Activated B cell treated with CpG ODN at 0.5 μM for 24 hours (primary cell): ENCODE measurements around the gene DENND2D. TPM values are rescaled to one million over a fixed set of nuclear protein-coding genes. Genes with fewer than 3 reads are reported as not detected.
A peak's percentile ranks its signal among the peaks of the same experiment; 100 is the strongest.

Source experiments
- ATAC-seq: fragments of 200-7000 bp; cut with Tn5 transposase; one replicate; pipeline ENCODE4 v1.10.0; 2021; ENCODE audit warnings: low read depth, mild to moderate bottlenecking, moderate library complexity
- CTCF ChIA-PET: fragments of 350-600 bp; sonication (Branson Sonifier 250); formaldehyde crosslinking; loops from one replicate; lab custom pipeline; 2021; ENCODE audit warnings: antibody characterized with exemption; lab: Charles Lee
- POLR2A ChIA-PET: fragments of 350-600 bp; sonication (Branson Sonifier 250); formaldehyde crosslinking; loops from one replicate; lab custom pipeline; 2021; ENCODE audit warnings: antibody characterized with exemption; lab: Charles Lee
- DNase-seq: peaks from one replicate; pipeline ENCODE4 v3.0.0; 2022
- H3K27ac Mint-ChIP-seq: one replicate; pipeline ENCODE4 v1.8.0; 2020; ENCODE audit warnings: mixed read lengths
- H3K27me3 Mint-ChIP-seq: one replicate; pipeline ENCODE4 v1.8.0; 2021; ENCODE audit warnings: mixed read lengths
- H3K36me3 Mint-ChIP-seq: one replicate; pipeline ENCODE4 v1.8.0; 2021; ENCODE audit warnings: low read depth, mixed read lengths
- H3K4me1 Mint-ChIP-seq: one replicate; pipeline ENCODE4 v1.8.0; 2021; ENCODE audit warnings: mixed read lengths
- H3K4me3 Mint-ChIP-seq: one replicate; pipeline ENCODE4 v1.8.0; 2020; ENCODE audit warnings: mild to moderate bottlenecking, mixed read lengths
- H3K9me3 Mint-ChIP-seq: one replicate; pipeline ENCODE4 v1.8.0; 2020; ENCODE audit warnings: mixed read lengths
- CTCF ChIP-seq: fragments of 200-600 bp; IDR thresholded peaks from one replicate; pipeline ENCODE4 v1.8.0; 2022; ENCODE audit warnings: antibody characterized with exemption, mild to moderate bottlenecking
- intact Hi-C: fragments of 100-400 bp; cut with micrococcal nuclease; formaldehyde crosslinking; loops from one replicate; pipeline ENCODE4 v1.15.1; 2024
- total RNA-seq: library from RNA; stranded (reverse); gene quantifications from 2 replicates; pipeline ENCODE4 v1.2.3, GENCODE V29; 2022

DENND2D gene
- total RNA-seq, 1 donor from 2014 or later = 58.6 TPM

GRCh38 chr1:111197598-111198284 is 2.7 kb downstream of the DENND2D start:
- POLR2A ChIA-PET = interaction anchor here (1.1 to 3.0 kb wide), 3 partner anchors 20 to 208 kb away, joined by 3 to 22 read pairs (median 8); no protein-coding TSS in a partner anchor

DNA sequence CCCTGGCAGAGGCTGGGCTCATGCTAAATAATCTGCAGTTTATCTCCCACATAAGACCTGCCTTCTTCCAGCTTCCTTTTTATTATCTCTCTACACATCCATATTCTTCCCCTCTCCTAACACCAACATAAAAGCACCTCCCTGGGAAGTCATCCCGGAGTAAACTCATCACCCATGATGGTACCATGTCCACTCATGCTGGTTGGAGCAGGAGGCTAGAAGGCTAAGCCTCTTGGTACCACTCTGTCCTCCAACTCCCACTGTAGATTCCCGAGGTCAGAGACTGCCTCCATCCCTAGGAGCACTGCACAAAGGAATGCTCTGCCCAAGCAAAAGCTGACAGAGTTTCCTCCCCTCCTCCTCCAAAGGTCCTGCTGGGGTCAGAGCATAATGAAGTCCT is 4.2 kb downstream of the DENND2D start:
- no peaks in the 10 kb centered on the region for H3K27me3 Mint-ChIP-seq
- DNase-seq (no peak), ATAC-seq (no peak)
- POLR2A ChIA-PET = interaction anchor here (0.6 to 1.4 kb wide), 3 partner anchors 8 to 23 kb away, joined by 3 to 5 read pairs (median 3); no protein-coding TSS in a partner anchor
- no peak for TF ChIP-seq CTCF
- no peaks in the 10 kb centered on the region for H3K9me3 Mint-ChIP-seq
- H3K4me1 Mint-ChIP-seq = peaks cover 97% of the 10 kb centered on the region
- no peak overlapping the region for H3K4me3 Mint-ChIP-seq
- intact Hi-C loops = no loop called here
- H3K27ac Mint-ChIP-seq = peak overlapping the region; percentile 47
- CTCF ChIA-PET = interaction anchor here (1.0 to 1.3 kb wide), 2 partner anchors 21 to 137 kb away, joined by 3 read pairs; no protein-coding TSS in a partner anchor
- H3K36me3 Mint-ChIP-seq = peaks cover 83% of the 10 kb centered on the region

More at GRCh38 chr1:111197598-111198284, 2.7 kb downstream of the DENND2D start:
- CTCF ChIA-PET = interaction anchor here (0.6 to 2.6 kb wide), 9 partner anchors 20 to 202 kb away, joined by 3 to 29 read pairs (median 5); no protein-coding TSS in a partner anchor
- TF ChIP-seq CTCF = no peak
- ATAC-seq (peak; percentile 45), DNase-seq (no peak)
- peak overlapping the region; percentile 68 for H3K27ac Mint-ChIP-seq
- H3K27me3 Mint-ChIP-seq = no peaks in the 10 kb centered on the region
- H3K4me1 Mint-ChIP-seq = peaks cover 97% of the 10 kb centered on the region
- no peak overlapping the region for H3K4me3 Mint-ChIP-seq
- H3K36me3 Mint-ChIP-seq = peaks cover 70% of the 10 kb centered on the region
- no peaks in the 10 kb centered on the region for H3K9me3 Mint-ChIP-seq
- intact Hi-C loops = loop anchor here (1.0 kb wide), 2 partner anchors 137 to 202 kb away; no protein-coding TSS in a partner anchor

DNA sequence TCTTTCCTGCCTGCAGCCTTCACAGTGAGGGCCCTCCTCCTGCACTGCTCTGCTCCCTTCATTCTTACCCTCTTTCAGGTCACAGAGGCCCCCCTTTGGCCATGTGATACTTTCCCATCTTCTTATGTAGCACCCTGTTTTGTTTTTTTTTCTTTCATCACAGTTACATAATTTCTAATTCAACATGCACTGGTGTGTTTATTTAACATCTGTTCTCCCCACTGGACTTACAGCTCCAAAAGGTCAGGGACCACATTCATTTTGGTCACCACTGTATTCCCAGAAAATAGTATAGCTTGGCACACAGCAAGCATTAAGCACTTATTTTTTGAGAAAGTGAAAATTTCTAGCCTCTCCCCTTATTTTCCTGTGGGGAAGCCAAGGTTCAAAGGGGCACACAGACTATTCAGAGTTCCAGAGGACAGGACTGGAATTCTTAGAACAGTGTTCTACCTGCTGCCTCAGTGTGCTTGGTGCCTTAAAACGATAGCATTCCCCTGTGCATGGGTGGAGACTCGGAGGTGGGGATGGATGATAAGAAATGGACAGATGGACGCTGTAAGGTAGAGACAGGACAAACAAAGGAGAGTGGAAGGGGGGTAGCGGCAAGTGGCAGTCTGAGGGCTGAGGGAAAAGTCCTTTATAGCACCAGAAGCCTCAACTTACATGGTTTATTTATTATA is 5.3 kb downstream of the DENND2D start:
- TF ChIP-seq CTCF = no peak
- no peak for ATAC-seq
- intact Hi-C loops = no loop called here
- no peak for DNase-seq
- Mint-ChIP-seq H3K27ac (peak overlapping the region; percentile 89), H3K36me3 (peaks cover 86% of the 10 kb centered on the region), H3K4me3 (no peak overlapping the region), H3K4me1 (peaks cover 94% of the 10 kb centered on the region), H3K9me3 (no peaks in the 10 kb centered on the region), H3K27me3 (no peaks in the 10 kb centered on the region)
- ChIA-PET POLR2A (interaction anchor here (0.9 to 1.4 kb wide), 2 partner anchors 9 to 24 kb away, joined by 3 to 5 read pairs; no protein-coding TSS in a partner anchor), CTCF (interaction anchor here (1.1 to 1.5 kb wide), 2 partner anchors 28 to 139 kb away, joined by 4 read pairs; no protein-coding TSS in a partner anchor)

GRCh38 chr1:111193712-111194480 is 6.5 kb downstream of the DENND2D start:
- H3K27me3 Mint-ChIP-seq = no peaks in the 10 kb centered on the region
- peak overlapping the region; percentile 70 for H3K4me3 Mint-ChIP-seq
- DNase-seq = no peak
- no peak for ATAC-seq
- peaks cover 81% of the 10 kb centered on the region for H3K4me1 Mint-ChIP-seq
- ChIA-PET CTCF (interaction anchor here (0.9 to 1.5 kb wide), 3 partner anchors 27 to 207 kb away, joined by 4 to 6 read pairs (median 4); no protein-coding TSS in a partner anchor), POLR2A (interaction anchor here (1.5 to 4.1 kb wide), 5 partner anchors 8 to 54 kb away, joined by 6 to 37 read pairs (median 22); partner anchors contain the start of genes CEPT1 and DRAM2)
- no peak for TF ChIP-seq CTCF
- intact Hi-C loops = loop anchor here (1.0 to 2.0 kb wide), 2 partner anchors 9 to 15 kb away; no protein-coding TSS in a partner anchor
- H3K36me3 Mint-ChIP-seq = peaks cover 95% of the 10 kb centered on the region
- no peaks in the 10 kb centered on the region for H3K9me3 Mint-ChIP-seq
- peak overlapping the region; percentile 89 for H3K27ac Mint-ChIP-seq
